Naive thymus-derived CD4-positive, alpha-beta T cell (primary cell): ENCODE results near the gene ABI3BP. TPM values are rescaled to one million over a fixed set of nuclear protein-coding genes. Genes with fewer than 3 reads are reported as not detected.
"Not testable (repeated sequence)": the region's sequence is repeated elsewhere in the genome, so short reads cannot be mapped to it uniquely, and the experiment has no call there.

Experiments used
- ATAC-seq: fragments of 150-1000 bp; cut with Tn5 transposase; 2 replicates; pipeline ENCODE4 v1.10.0; 2021; ENCODE audit warnings: mild to moderate bottlenecking, moderate library complexity
- CTCF ChIA-PET: fragments of 350-600 bp; sonication (Branson Sonifier 250); formaldehyde crosslinking; loops from one replicate; lab custom pipeline; 2021; ENCODE audit warnings: antibody characterized with exemption; lab: Charles Lee
- POLR2A ChIA-PET: fragments of 350-600 bp; sonication (Branson Sonifier 250); formaldehyde crosslinking; loops from one replicate; lab custom pipeline; 2021; ENCODE audit warnings: antibody characterized with exemption, inconsistent platforms; lab: Charles Lee
- DNase-seq, 9 donors: peaks; one replicate each; pipeline versions ENCODE4 v3.0.0 to v3.0.0-alpha.2; 2020 to 2022; ENCODE audit warnings: mixed read lengths in 1 of 9
- H3K27ac ChIP-seq: one replicate; pipeline ENCODE4 v1.7.0; 2013; ENCODE audit warnings: mild to moderate bottlenecking, low read depth, low read length, moderate library complexity
- H3K27me3 ChIP-seq, 2 donors: one replicate each; pipeline ENCODE4 v1.7.0; 2013; ENCODE audit warnings: low read length in 2 of 2, mild to moderate bottlenecking in 2 of 2, moderate library complexity in 2 of 2; ENCODE audit not compliant: control insufficient read depth in 2 of 2, insufficient read depth in 2 of 2
- H3K36me3 ChIP-seq, 3 experiments: 1 replicate in 2 of 3; 2 replicates in 1 of 3; pipeline ENCODE4 v1.7.0; 2013; ENCODE audit warnings: low read length in 3 of 3, mild to moderate bottlenecking in 3 of 3, moderate library complexity in 1 of 3; ENCODE audit not compliant: insufficient read depth in 3 of 3, control insufficient read depth in 2 of 3
- H3K4me1 ChIP-seq, 2 donors: one replicate each; pipeline ENCODE4 v1.7.0; 2013; ENCODE audit warnings: low read length in 2 of 2, mild to moderate bottlenecking in 2 of 2, moderate library complexity in 1 of 2; ENCODE audit not compliant: control insufficient read depth in 2 of 2, insufficient read depth in 2 of 2
- H3K4me3 ChIP-seq: 2 replicates; pipeline ENCODE4 v1.7.0; 2013; ENCODE audit warnings: mild to moderate bottlenecking, low read length
- H3K9me3 ChIP-seq, 3 experiments: 1 replicate in 2 of 3; 2 replicates in 1 of 3; pipeline ENCODE4 v1.7.0; 2013; ENCODE audit warnings: low read length in 3 of 3; ENCODE audit not compliant: control insufficient read depth in 2 of 3
- H3K27ac Mint-ChIP-seq, 9 donors: one replicate each; pipeline ENCODE4 v1.8.0; 2020 to 2022; ENCODE audit warnings: mixed read lengths in 9 of 9, mild to moderate bottlenecking in 8 of 9, moderate library complexity in 5 of 9, inconsistent platforms in 2 of 9
- H3K27me3 Mint-ChIP-seq, 5 donors: one replicate each; pipeline ENCODE4 v1.8.0; 2021 to 2022; ENCODE audit warnings: mixed read lengths in 5 of 5, mild to moderate bottlenecking in 1 of 5
- H3K36me3 Mint-ChIP-seq, 5 donors: one replicate each; pipeline ENCODE4 v1.8.0; 2020 to 2022; ENCODE audit warnings: mixed read lengths in 5 of 5, mild to moderate bottlenecking in 3 of 5, inconsistent platforms in 1 of 5
- H3K4me1 Mint-ChIP-seq, 7 donors: one replicate each; pipeline ENCODE4 v1.8.0; 2020 to 2022; ENCODE audit warnings: mixed read lengths in 7 of 7, mild to moderate bottlenecking in 3 of 7, inconsistent platforms in 1 of 7
- H3K4me3 Mint-ChIP-seq, 10 donors: one replicate each; pipeline ENCODE4 v1.8.0; 2020 to 2022; ENCODE audit warnings: mild to moderate bottlenecking in 10 of 10, mixed read lengths in 10 of 10, moderate library complexity in 6 of 10, inconsistent platforms in 2 of 10
- H3K9me3 Mint-ChIP-seq, 11 donors: one replicate each; pipeline ENCODE4 v1.8.0; 2020 to 2022; ENCODE audit warnings: mixed read lengths in 11 of 11, mild to moderate bottlenecking in 4 of 11, inconsistent platforms in 1 of 11, moderate library complexity in 1 of 11
- intact Hi-C, 2 donors: fragments of 100-400 bp; cut with micrococcal nuclease; formaldehyde crosslinking; loops; one replicate each; pipeline ENCODE4 v1.15.1; 2023
- polyA plus RNA-seq, 2 donors: library from polyadenylated mRNA; unstranded; fragments of 300-500 nt; fragmentation: Illumina TruSeq; gene quantifications; one replicate each; pipeline ENCODE4 v1.2.3, GENCODE V29; 2021
- total RNA-seq, 6 experiments: library from RNA in 5 of 6; stranded (reverse) in 5 of 6; gene quantifications; 1 replicate in 5 of 6; 2 replicates in 1 of 6; pipeline ENCODE4 v1.2.3 and lab custom pipeline; 2021 to 2026

The ABI3BP gene
- total and polyA plus RNA-seq, 7 experiments from 2014 or later, result not detected

- no peak overlapping the region for H3K4me3 ChIP-seq
- CTCF ChIA-PET, result no interaction called here
Observed at GRCh38 chr3:101027286-101027685, 34.1 kb upstream of the ABI3BP start.

GRCh38 chr3:101026881-101027280 is 33.7 kb upstream of the ABI3BP start:
- H3K4me3 Mint-ChIP-seq, result no peak overlapping the region
- POLR2A ChIA-PET, result interaction anchor here (0.6 kb wide), 1 partner anchor 28 kb away, joined by 4 read pairs; no protein-coding TSS in a partner anchor
- Histone ChIP-seq H3K27ac (no peak overlapping the region), H3K27me3 (no peaks in the 10 kb centered on the region), H3K4me1 (no peaks in the 10 kb centered on the region), H3K4me3 (no peak overlapping the region), H3K9me3 (no peaks in the 10 kb centered on the region), H3K36me3 (no peaks in the 10 kb centered on the region)
- peaks cover 3 to 35% (median 11%) of the 10 kb centered on the region in 11 donors for H3K9me3 Mint-ChIP-seq
- ATAC-seq, result no peak
- CTCF ChIA-PET, result no interaction called here
- H3K4me1 Mint-ChIP-seq, result no peaks in the 10 kb centered on the region
- no peak overlapping the region for H3K27ac Mint-ChIP-seq
- peaks cover 0 to 5% (median 0%) of the 10 kb centered on the region in 5 donors for H3K36me3 Mint-ChIP-seq
- DNase-seq, result no peak
- intact Hi-C loops, result no loop called here
- peaks cover 0 to 42% (median 21%) of the 10 kb centered on the region in 5 donors for H3K27me3 Mint-ChIP-seq

More at GRCh38 chr3:101027286-101027685, 34.1 kb upstream of the ABI3BP start:
- ATAC-seq, result no peak
- no peaks in the 10 kb centered on the region for H3K4me1 ChIP-seq
- no peak for DNase-seq
- Mint-ChIP-seq H3K27ac (no peak overlapping the region), H3K4me1 (no peaks in the 10 kb centered on the region), H3K4me3 (no peak overlapping the region), H3K9me3 (peaks cover 3 to 34% (median 10%) of the 10 kb centered on the region in 11 donors), H3K27me3 (peaks cover 0 to 42% (median 21%) of the 10 kb centered on the region in 5 donors), H3K36me3 (peaks cover 0 to 5% (median 0%) of the 10 kb centered on the region in 5 donors)
- no peak overlapping the region for H3K27ac ChIP-seq
- intact Hi-C loops, result no loop called here
- POLR2A ChIA-PET, result interaction anchor here (0.6 kb wide), 1 partner anchor 28 kb away, joined by 4 read pairs; no protein-coding TSS in a partner anchor
- no peaks in the 10 kb centered on the region for H3K9me3 ChIP-seq
- no peaks in the 10 kb centered on the region for H3K27me3 ChIP-seq
- H3K36me3 ChIP-seq, result no peaks in the 10 kb centered on the region

GRCh38 chr3:101026244-101026643 is 33.0 kb upstream of the ABI3BP start:
- Histone ChIP-seq H3K36me3 (no peaks in the 10 kb centered on the region), H3K27ac (no peak overlapping the region), H3K27me3 (no peaks in the 10 kb centered on the region), H3K9me3 (no peaks in the 10 kb centered on the region), H3K4me1 (no peaks in the 10 kb centered on the region), H3K4me3 (no peak overlapping the region)
- intact Hi-C loops, result no loop called here
- peaks cover 0 to 5% (median 0%) of the 10 kb centered on the region in 5 donors for H3K36me3 Mint-ChIP-seq
- ATAC-seq, result no peak
- H3K4me3 Mint-ChIP-seq, result no peak overlapping the region
- peaks cover 3 to 35% (median 11%) of the 10 kb centered on the region in 11 donors for H3K9me3 Mint-ChIP-seq
- ChIA-PET CTCF (no interaction called here), POLR2A (no interaction called here)
- H3K27ac Mint-ChIP-seq, result no peak overlapping the region
- peaks cover 0 to 42% (median 21%) of the 10 kb centered on the region in 5 donors for H3K27me3 Mint-ChIP-seq
- DNase-seq, result no peak
- H3K4me1 Mint-ChIP-seq, result no peaks in the 10 kb centered on the region

- Histone ChIP-seq H3K9me3 (no peaks in the 10 kb centered on the region), H3K4me1 (no peaks in the 10 kb centered on the region), H3K4me3 (no peak overlapping the region), H3K27me3 (no peaks in the 10 kb centered on the region), H3K27ac (no peak overlapping the region), H3K36me3 (no peaks in the 10 kb centered on the region)
- ATAC-seq (no peak), DNase-seq (no peak)
- no peak overlapping the region for H3K4me3 Mint-ChIP-seq
- H3K27me3 Mint-ChIP-seq, result peaks cover 0 to 30% (median 15%) of the 10 kb centered on the region in 5 donors
- peaks cover 0 to 18% (median 9%) of the 10 kb centered on the region in 11 donors for H3K9me3 Mint-ChIP-seq
- ChIA-PET POLR2A (no interaction called here), CTCF (no interaction called here)
- intact Hi-C loops, result no loop called here
- no peaks in the 10 kb centered on the region for H3K4me1 Mint-ChIP-seq
- H3K36me3 Mint-ChIP-seq, result no peaks in the 10 kb centered on the region
- H3K27ac Mint-ChIP-seq, result no peak overlapping the region
Observed at GRCh38 chr3:101020351-101021015, 27.3 kb upstream of the ABI3BP start.

- H3K27me3 ChIP-seq, result no peaks in the 10 kb centered on the region
- H3K4me1 Mint-ChIP-seq, result no peaks in the 10 kb centered on the region
- CTCF ChIA-PET, result no interaction called here
Observed at GRCh38 chr3:101017017-101017416, 23.8 kb upstream of the ABI3BP start.

GRCh38 chr3:101012312-101012711 is 19.1 kb upstream of the ABI3BP start:
- H3K27me3 ChIP-seq, H3K36me3 ChIP-seq, CTCF ChIA-PET, DNase-seq, H3K27ac Mint-ChIP-seq, H3K4me3 ChIP-seq, H3K4me1 ChIP-seq, H3K9me3 ChIP-seq, H3K4me3 Mint-ChIP-seq, H3K27ac ChIP-seq, POLR2A ChIA-PET, H3K36me3 Mint-ChIP-seq, ATAC-seq, intact Hi-C loops, H3K4me1 Mint-ChIP-seq: not testable (repeated sequence)
- peaks cover 2 to 37% (median 10%) of the 10 kb centered on the region in 11 donors for H3K9me3 Mint-ChIP-seq
- H3K27me3 Mint-ChIP-seq, result peaks cover 0 to 33% (median 16%) of the 10 kb centered on the region in 5 donors

More at GRCh38 chr3:101017017-101017416, 23.8 kb upstream of the ABI3BP start:
- POLR2A ChIA-PET, result no interaction called here
- no peak overlapping the region for H3K4me3 Mint-ChIP-seq
- intact Hi-C loops, result no loop called here
- H3K9me3 ChIP-seq, result no peaks in the 10 kb centered on the region
- no peaks in the 10 kb centered on the region for H3K4me1 ChIP-seq
- ATAC-seq (no peak), DNase-seq (no peak)
- H3K27me3 Mint-ChIP-seq, result peaks cover 0 to 8% (median 6%) of the 10 kb centered on the region in 5 donors
- H3K9me3 Mint-ChIP-seq, result peaks cover 0 to 11% (median 4%) of the 10 kb centered on the region in 11 donors
- no peaks in the 10 kb centered on the region for H3K36me3 ChIP-seq
- H3K27ac Mint-ChIP-seq, result no peak overlapping the region
- H3K36me3 Mint-ChIP-seq, result peaks cover 0 to under 1% (median 0%) of the 10 kb centered on the region in 5 donors
- no peak overlapping the region for H3K4me3 ChIP-seq
- no peak overlapping the region for H3K27ac ChIP-seq

GRCh38 chr3:101011136-101011535 is 17.9 kb upstream of the ABI3BP start:
- DNase-seq, result no peak
- intact Hi-C loops, result no loop called here
- peaks cover 0 to 8% (median 3%) of the 10 kb centered on the region in 5 donors for H3K36me3 Mint-ChIP-seq
- CTCF ChIA-PET, result no interaction called here
- Histone ChIP-seq H3K4me3 (no peak overlapping the region), H3K27ac (no peak overlapping the region), H3K9me3 (peaks cover 0 to 4% (median 0%) of the 10 kb centered on the region in 3 experiments), H3K27me3 (no peaks in the 10 kb centered on the region), H3K4me1 (no peaks in the 10 kb centered on the region), H3K36me3 (no peaks in the 10 kb centered on the region)
- H3K4me1 Mint-ChIP-seq, result no peaks in the 10 kb centered on the region
- ATAC-seq, result no peak
- H3K4me3 Mint-ChIP-seq, result no peak overlapping the region
- peaks cover 0 to 43% (median 16%) of the 10 kb centered on the region in 5 donors for H3K27me3 Mint-ChIP-seq
- H3K9me3 Mint-ChIP-seq, result peaks cover 2 to 44% (median 15%) of the 10 kb centered on the region in 11 donors
- H3K27ac Mint-ChIP-seq, result no peak overlapping the region
- POLR2A ChIA-PET, result no interaction called here
